GM19043 (cell line): ENCODE data around the gene PRDM2.

Experiments used
- ATAC-seq: cut with Tn5 transposase; IDR thresholded peaks from one replicate; pipeline ENCODE4 v1.9.1; 2021; ENCODE audit warnings: low read depth; ENCODE audit not compliant: unreplicated experiment

Gene PRDM2

GRCh38 chr1:13806108-13806507, 106.1 kb downstream of the PRDM2 start:
- ATAC-seq = no peak

GRCh38 chr1:13807209-13807608, 107.2 kb downstream of the PRDM2 start:
- ATAC-seq = no peak

GRCh38 chr1:13808729-13809131, 108.7 kb downstream of the PRDM2 start:
- ATAC-seq = no peak

- no peak for ATAC-seq
Observed at GRCh38 chr1:13809461-13810159, 109.6 kb downstream of the PRDM2 start.

- no peak for ATAC-seq
Observed at GRCh38 chr1:13812456-13813397, 112.7 kb downstream of the PRDM2 start.

- ATAC-seq = no peak
Observed at GRCh38 chr1:13813398-13814012, 113.5 kb downstream of the PRDM2 start.

- no peak for ATAC-seq
Observed at GRCh38 chr1:13814131-13814530, 114.1 kb downstream of the PRDM2 start.

GRCh38 chr1:13816016-13816760, 116.2 kb downstream of the PRDM2 start:
- ATAC-seq = no peak

- no peak for ATAC-seq
Observed at GRCh38 chr1:13817906-13818305, 117.9 kb downstream of the PRDM2 start.

- ATAC-seq = no peak
Observed at GRCh38 chr1:13818926-13819325, 118.9 kb downstream of the PRDM2 start.

GRCh38 chr1:13819642-13820041, 119.7 kb downstream of the PRDM2 start:
- ATAC-seq = no peak

GRCh38 chr1:13820055-13820454, 120.1 kb downstream of the PRDM2 start:
- ATAC-seq = no peak

GRCh38 chr1:13820456-13820855, 120.5 kb downstream of the PRDM2 start:
- no peak for ATAC-seq

GRCh38 chr1:13823126-13823880, 123.3 kb downstream of the PRDM2 start:
- ATAC-seq = no peak

- no peak for ATAC-seq
Observed at GRCh38 chr1:13823936-13824335, 123.9 kb downstream of the PRDM2 start.

- no peak for ATAC-seq
Observed at GRCh38 chr1:13824626-13825025, 124.6 kb downstream of the PRDM2 start.

- no peak for ATAC-seq
Observed at GRCh38 chr1:13825033-13825432, 125.0 kb downstream of the PRDM2 start.

GRCh38 chr1:13826009-13826408, 126.0 kb downstream of the PRDM2 start:
- ATAC-seq = no peak

- no peak for ATAC-seq
Observed at GRCh38 chr1:13826591-13826990, 126.6 kb downstream of the PRDM2 start.
